Endometrium (tissue), 2 donors: ENCODE data around the gene DRAM1.
"Not testable (repeated sequence)": the region's sequence is repeated elsewhere in the genome, so short reads cannot be mapped to it uniquely, and the experiment has no call there.

Experiments used
- FAIRE-seq: peaks from 2 replicates; lab custom pipeline; 2012; peaks lifted over from hg19 to GRCh38; lab: Jason Lieb, UNC
- donor health status: control.
- donor health status: control.

Gene DRAM1, protein sequence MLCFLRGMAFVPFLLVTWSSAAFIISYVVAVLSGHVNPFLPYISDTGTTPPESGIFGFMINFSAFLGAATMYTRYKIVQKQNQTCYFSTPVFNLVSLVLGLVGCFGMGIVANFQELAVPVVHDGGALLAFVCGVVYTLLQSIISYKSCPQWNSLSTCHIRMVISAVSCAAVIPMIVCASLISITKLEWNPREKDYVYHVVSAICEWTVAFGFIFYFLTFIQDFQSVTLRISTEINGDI

DNA sequence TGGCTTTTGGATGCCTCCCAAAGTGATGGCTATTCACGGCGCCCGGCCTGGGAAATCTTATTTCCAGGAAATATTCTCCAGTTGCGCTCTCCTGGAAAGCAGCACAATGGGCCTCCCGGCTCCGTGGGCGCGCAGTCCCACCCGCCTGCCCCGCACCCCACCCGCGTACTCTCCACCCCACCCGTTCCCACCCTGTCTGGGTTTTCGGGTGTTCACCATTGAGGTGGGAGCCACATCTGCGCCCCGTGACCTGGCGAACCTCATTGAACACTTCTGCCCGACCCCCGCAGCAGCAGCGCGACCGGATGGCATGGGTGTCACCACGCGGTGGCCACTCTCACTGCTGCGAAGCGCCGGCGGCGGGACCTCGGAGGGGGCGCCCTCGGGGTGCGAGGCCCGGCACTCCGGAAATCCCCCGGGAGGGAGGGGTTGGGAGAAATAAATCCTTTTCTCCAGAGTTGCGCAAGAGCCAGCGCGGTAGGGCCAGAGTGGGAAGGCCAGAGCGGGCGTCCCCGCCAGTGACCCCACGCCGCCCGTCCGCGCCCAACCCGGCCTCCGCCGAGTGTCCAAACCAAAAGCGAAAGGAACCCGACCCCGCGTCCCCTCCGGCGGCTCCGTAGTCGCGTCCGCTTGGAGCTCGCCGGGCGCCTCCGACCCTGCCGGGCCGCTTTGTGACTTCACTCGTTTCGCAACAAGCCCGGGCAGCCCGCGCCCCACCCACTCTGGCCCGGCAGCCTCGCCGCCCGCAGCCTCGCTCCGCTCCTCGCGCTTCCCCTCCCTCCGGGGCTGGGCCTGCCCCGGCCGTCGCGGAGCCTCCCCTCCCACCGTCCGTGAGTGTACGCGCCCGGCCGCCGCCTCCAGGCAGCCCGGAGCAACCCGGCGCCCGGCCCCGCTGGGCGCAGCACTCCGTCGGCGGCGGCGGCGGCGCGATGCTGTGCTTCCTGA is at the start of gene DRAM1:
TSS of gene DRAM1 (plus strand) at position 720 of the 945 bp plus-strand sequence. CDS start at position 930, 210 bp downstream.
- no peak for FAIRE-seq

DNA sequence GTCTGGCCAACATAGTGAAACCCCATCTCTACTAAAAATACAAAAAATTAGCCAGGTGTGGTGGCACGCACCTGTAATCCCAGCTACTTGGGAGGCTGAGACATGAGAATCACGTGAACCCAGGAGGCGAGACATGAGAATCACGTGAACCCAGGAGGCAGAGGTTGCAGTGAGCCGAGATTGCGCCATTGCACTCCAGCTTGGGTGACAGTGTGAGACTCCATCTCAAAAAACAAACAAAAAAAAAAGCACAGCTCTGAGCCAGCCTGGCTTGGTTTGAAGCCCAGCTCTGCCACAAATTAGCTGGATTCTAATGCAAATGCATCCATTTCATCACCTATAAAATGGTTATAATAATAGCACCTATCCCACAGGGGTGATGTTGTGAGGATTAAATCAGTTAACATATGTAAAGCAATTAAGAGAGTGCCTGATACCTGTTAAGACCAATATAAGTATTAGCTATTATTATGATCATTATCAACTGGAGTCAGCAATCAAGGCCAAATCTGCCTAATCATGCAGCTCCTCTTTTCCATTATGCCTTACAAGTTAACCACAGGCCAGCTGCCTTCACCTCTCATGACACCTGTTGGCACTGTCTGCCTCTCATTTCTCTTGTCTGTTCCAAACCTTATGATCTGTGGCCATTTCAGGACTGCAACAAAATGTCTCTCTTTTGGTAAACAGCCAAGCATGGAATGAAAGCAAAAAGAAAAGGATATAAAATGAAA is 48.8 kb upstream of the DRAM1 start:
- FAIRE-seq = no peak

DNA sequence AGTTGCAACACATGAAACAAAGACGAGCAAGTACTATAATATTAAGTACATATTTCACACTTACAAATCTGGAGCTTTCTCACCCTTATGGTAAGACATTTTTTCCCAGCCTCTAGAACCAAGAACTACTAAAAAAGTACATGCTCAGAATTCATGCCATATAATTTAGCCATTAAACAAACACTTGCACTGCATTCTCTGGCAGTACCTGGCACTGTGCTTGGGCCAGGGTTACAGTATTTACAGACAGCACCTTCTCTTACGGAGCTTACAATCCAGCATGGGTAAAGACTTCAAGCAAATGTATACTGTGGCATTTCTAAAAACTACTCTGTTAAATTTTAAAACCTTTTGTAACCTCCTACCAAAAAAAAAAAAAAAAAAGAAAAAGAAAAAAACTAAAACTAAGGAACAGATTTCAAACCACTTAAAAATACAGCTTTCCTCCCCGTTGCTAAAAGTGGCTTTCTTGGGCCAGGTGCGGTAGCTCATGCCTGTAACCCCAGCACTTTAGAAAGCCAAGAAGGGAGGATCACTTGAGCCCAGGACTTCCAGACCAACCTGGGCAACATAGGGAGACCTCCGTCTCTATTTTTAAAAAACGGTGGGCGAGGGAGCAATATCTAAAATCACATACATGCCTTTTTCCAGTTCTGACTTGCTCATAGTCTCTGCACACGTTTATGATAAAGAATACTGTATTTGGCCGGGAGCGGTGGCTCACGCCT is 47.6 kb upstream of the DRAM1 start:
- no peak for FAIRE-seq

DNA sequence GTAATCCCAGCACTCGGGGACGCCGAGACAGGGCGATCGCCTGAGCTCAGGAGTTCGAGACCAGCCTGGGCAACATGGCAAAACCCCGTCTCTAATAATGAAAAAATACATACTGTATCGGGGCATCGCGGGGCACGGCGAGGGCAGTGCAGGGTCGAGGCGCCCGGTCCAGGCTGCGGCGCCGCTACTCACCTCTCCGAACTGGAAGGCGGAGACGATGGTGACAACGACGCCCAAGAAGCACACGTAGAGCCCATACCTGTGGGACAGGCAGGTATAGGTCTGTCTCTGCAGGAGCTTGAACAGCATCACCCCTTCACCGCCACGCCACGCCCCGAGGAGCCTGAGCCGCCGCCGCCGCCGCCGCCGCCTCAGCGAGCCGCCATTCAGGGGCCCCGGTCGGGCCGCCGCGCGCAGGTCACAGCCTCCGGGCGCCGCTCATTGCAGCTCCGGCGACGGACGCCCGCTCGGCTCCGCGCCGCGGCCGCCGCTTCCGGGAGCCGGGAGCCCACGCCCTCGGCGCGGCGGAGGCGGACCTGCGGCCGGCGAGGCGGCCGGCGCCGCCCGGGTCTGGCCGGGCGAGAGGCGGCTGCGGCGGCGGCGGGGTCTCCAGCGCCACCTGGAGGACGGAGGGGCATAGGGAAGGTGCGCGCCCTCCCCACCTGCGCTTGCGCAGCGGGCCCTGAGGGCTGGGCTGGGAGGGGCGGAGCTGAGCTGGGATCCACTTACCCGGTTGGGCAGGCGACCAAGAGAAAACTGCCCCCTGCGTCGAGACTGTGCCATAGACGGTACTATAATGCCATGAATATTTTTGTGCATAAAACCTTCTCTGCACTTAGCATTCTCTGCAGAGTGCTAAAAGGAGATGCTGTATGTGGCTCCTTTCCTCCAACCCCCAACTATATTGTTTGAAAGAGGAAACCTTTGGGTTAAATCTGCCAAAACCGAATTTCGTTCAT is 46.7 kb upstream of the DRAM1 start, which contains the start of gene GNPTAB:
TSS of gene GNPTAB (minus strand) at position 593 of the 959 bp plus-strand sequence. CDS start at position 309, 284 bp downstream.
- no peak for FAIRE-seq

DNA sequence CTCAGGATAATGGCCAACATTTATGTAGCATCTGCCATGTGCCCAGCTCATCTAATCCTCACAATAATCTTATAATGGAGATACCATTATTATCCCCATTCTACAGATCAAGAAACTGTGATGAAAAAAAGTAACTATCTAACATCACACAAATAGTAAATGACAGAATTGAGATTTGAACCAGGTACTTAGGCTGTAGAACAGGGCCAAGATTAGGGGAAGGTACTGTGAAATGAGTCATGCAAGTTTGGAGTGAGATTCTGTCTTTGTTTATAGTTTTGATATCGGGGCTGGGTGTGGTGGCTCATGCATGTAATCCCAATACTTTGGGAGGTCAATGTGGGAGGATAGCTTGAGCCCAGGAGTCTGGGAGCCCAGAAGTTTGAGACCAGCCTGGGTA is 45.4 kb upstream of the DRAM1 start:
- FAIRE-seq = no peak

DNA sequence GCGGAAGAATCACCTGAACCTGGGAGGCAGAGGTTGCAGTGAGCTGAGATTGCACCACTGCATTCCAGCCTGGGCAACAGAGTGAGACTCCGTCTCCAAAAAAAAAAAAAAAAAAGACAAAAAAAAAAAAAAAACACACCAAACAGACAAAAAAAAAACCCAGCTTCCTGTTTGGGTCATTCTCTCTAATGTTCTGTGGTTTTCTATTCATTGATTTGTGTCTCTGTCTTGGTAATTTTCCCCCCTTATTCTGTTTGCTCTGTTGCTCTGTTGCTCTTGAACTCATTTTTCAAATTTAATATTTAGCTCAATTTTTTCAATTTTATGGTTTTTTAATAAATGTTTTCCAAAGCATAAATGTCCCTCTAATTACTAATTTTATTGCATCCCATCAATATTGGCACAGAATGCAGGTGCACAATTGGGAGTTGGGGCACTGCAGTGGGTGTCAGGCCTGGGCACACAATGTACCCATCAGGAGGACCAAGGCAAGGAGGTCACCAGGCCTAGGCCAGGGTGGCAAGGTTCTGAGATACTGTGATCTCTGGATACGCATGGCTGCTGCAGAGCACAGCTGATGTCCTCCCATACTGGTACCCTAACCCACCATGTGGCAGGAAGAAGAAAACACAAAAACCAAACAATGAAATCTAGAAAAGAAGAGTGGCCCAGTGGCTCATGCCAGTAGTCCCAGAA is 38.6 kb upstream of the DRAM1 start:
- no peak for FAIRE-seq

DNA sequence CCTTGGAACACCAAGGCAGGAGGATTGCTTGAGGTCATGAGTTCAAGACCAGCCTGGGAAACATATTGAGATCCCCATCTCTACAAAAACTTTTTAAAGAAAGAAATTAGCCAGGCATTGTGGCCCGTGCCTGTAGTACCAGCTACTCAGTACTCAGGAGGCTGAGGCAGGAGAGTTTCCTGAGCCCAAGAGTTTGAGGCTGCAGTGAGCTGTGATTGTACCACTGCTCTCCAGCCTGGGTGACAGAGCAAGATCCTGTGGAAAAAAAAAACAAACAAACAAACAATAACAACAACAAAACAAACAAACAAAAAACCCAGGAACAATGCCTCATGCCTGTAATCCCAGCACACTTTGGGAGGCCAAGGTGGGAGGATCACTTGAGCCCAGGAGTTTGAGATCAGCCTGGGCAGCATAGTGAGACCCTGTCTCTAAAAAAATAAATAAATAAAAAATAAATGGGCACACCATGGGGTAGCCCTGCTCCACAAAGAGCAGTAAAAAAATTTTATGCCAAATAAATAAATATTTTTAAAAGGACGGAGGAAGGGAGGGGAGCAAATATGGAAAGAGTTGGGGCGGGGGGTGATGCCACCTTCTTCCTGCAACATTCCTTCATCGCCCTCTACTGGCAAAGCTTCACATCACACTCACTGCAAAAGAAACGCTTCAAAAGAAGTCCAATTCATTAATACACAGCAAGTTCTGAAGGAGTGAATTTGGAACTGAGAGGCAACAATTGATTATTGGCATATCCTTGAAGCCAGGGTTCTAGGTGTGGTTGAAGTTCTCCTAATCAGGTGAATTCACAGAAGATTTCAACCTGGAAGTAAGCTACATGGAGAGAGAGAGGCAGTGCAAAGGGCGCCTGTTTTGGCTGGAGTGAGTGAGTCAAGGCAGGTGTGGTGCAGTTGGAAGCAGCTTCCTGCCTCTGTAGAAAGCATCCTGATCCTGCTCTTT is 37.8 kb upstream of the DRAM1 start:
- FAIRE-seq = no peak

DNA sequence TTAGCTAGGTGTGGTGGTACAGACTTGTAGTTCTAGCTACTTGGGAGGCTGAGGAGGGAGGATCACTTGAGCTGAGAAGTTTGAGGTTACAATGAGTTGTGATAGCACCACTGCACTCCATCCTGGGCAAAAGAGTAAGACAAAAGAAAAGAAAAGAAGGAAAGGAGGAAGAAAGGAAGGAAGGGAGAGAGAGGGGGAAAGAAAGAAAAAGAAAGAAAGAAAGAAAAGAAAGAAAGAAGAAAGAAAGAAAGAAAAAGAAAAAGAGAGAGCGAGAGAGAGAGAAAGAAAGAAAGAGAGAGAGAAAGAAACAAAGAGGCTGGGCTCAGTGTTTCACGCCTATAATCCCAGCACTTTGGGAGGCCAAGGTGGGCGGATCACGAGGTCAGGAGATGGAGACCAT is 36.3 kb upstream of the DRAM1 start:
- FAIRE-seq = no peak

DNA sequence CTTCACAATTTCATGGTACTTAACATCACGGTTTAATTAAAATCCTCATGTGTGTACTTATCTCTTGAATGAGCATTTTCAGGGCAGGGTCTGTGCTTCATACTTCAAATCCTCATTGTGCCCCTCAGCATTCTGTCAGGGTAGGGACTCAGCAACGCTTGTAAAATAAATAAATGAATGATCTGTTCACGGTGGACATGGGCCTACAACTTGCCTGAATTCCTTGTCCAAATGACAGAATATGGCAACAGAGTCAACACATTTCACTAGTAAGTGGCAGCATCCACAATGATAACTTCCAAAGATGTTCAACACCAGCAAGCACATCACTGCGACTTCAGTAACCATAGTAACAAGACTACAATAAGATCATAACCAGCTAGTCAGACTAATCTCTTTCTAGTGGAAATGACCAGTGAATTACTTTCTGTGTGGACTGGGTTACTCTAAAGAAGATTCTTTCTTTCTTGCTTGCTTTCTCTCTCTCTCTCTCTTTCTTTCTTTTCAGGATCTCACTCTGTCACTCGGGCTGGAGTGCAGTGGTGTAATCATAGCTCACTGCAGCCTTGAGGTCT is 32.2 kb upstream of the DRAM1 start:
- FAIRE-seq = no peak

DNA sequence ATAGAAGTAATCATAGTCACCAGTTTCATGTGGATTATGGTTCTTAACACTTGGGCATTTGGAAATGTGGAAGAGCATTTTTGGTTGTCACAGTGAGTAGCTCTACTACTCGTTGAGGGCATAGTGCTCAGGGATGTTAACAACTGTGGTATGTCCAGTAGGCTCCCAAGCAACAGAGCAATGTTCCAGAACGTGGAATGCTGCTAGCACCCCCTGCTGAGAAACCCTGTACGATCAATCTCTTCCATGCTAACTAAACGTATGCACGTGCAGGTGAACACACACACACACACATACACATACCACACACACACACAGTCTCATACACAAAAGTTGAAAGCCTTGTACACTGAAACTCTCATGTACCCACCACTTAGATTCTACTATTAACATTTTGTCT is 30.1 kb upstream of the DRAM1 start:
- FAIRE-seq = no peak

DNA sequence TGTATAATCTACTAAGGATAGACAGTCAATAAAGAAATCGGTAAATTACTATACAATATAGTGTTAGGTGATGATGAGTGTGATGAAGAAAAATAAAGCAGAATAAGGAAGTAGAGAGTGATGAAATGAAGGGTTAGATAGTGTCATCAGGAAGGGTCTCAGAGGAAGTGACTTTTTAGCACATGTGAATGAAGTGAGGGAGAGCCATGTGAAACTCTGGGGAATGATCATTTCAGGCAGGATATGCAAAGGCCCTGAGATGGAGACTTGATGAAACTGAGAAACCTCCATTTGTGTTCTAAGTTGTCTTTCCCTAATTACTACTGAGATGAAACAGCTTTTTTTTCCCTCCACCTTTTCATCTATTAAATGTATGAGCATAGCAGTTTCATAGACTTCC is 27.2 kb upstream of the DRAM1 start:
- no peak for FAIRE-seq

DNA sequence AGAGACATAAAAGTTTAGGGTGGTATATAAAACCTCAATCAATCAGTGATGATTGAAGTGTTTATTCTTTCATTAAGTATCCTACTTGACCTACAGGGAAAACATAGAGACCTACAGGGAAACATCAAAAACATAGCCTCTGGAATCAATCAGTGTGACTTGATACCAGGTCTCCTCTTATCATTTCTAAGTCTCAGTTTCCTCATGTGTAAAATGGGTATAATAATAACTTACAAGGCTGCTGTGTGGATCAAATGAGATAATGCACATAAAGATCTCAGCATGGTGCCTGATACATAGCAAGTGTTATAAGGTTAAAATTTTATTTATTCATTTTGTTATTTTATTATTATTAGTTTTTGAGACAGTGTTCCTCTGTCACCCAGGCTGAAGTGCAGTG is 24.4 kb upstream of the DRAM1 start:
- no peak for FAIRE-seq

DNA sequence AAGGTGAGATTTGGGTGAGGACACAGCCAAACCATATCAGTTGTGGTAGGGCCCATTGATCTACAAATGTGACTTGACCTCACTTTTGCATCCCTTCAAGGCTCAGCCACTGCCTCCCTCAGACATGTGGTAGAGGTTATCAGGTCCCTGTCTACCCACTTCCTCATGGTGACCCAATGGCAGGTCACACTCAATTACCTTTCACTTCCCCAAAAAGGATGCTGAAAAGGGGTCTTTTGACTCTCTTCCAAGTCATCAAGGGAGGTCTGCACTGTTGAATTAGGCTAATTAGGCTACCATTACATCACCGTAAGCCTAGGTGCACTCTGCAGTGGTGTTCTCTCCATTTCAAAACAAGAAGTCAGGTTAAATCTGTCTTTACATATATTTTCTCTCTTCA is 22.6 kb upstream of the DRAM1 start:
- FAIRE-seq = no peak

DNA sequence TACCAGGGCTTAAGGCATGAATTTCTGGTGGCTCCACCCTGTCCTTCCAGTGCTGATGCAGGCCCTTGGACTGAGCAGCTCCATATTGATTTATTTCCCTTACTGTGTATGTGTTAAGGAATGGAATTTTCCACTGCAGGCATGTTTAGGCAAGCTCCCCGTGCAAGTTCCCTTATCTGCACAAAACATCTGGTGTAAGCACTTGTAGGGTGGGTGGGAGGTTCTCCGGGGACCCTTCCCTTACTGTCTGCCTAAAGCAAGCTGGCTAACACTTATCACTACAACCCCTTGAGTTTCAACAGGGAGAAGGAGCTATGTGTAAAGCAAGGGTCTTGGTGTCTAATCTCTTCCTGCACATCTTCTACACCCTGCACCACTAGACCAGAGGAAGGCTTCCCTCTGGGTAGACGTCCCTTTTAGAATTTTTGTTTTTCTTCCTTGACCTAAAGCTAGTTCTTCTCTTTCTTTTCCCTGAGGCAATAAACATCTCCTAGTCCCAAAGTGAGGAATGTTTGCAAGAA is 22.0 kb upstream of the DRAM1 start:
- no peak for FAIRE-seq

DNA sequence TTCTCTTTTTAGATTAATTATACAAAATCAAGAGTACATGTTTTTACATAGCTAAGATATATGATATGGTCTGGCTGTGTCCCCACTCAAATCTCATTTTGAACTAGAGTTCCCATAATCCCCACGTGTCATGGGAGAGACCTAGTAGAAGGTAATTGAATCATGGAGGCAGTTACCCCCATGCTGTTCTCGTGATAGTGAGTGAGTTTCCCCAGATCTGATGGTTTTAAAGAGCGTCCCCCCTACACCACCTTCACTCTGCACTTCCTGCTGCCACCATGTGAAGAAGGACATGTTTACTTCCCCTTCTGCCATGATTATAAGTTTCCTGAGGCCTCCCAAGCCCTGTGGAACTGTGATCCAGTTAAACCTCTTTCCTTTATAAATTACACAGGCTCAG is 21.4 kb upstream of the DRAM1 start:
- no peak for FAIRE-seq

DNA sequence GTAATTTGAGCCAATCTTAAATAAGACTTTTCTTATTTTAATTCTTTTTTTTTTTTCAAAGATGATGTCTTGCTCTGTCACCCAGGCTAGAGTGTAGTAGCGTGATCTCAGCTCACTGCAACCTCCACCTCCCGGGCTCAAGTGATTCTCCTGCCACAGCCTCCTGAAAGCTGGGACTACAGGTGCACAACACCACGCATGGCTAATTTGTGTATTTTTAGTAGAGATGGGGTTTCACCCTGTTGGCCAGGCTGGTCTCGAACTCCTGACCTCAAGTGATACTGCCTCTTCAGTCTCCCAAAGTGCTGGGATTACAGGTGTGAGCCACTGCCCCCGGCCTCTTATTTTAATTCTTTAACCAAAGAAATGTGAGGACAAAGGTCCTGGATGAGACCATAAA is 20.8 kb upstream of the DRAM1 start:
- FAIRE-seq = not testable (repeated sequence)

DNA sequence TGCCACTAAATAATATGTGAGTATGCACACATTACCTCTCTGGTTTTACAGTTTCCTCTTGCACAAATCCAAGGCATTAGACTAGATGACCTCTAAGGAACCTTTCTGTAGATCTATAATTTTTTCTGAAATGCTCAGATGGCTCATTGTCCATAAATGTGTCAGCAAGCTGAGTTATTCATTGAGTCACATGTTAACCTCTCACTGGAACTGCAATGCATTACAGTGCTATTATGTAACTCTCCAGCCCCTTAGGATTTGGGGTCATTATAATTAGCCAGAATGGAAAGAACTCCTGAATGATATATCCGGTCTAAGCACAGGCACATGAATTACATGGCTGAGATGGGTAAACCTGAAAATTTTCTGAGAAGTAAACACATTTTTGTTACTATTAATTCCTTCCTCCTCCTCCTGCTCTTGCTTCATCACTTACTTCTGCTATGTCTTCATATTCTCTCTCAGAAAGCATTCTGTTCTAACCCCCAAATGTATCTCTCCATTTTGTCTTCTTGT is 20.3 kb upstream of the DRAM1 start:
- FAIRE-seq = no peak

DNA sequence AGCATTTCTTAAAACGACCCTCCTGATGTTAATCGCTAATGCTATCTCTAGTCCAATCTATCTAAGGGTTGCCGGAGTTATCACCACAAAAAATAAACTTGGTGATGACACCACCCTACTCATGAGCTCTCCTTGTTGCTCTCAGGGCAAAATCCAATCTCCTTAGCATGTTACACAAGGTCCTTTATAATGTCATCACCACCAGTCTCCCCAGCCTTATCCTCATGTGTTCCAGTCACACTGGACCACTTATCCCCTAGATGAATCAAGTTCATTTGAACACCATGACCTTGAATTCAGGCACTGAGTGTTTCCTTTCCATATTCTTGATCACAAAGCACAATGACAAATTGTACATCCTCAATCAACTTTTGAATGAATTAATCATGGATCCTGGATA is 19.0 kb upstream of the DRAM1 start:
- no peak for FAIRE-seq
